Measurements from ENCODE around the gene SRSF2. TPM values are rescaled to one million over a fixed set of nuclear protein-coding genes. Genes with fewer than 3 reads are reported as not detected.

The SRSF2 gene
- total RNA-seq, 4 donors from 2014 or later, result 127 to 753 (median 167) TPM

- intact Hi-C loops (cut with DNase I; ENCODE audit: low total_unique reads), result no loop called here
- no peak for TF ChIP-seq CTCF (IDR thresholded peaks at IDR 0.05)
- no peak for TF ChIP-seq POLR2A (IDR thresholded peaks at IDR 0.05)
Observed at GRCh38 chr17:76689859-76690258, 47.3 kb downstream of the SRSF2 start.

GRCh38 chr17:76688165-76688622 is 48.9 kb downstream of the SRSF2 start:
- intact Hi-C loops (cut with DNase I; ENCODE audit: low total_unique reads), result no loop called here
- no peak for TF ChIP-seq POLR2A (IDR thresholded peaks at IDR 0.05)
- TF ChIP-seq CTCF (IDR thresholded peaks at IDR 0.05), result peak in 1 of 4 experiments; percentile 35
- Histone ChIP-seq H3K9me3 (no peaks in the 10 kb centered on the region), H3K4me3 (no peak overlapping the region), H3K36me3 (no peaks in the 10 kb centered on the region), H3K27me3 (no peaks in the 10 kb centered on the region), H3K4me1 (peaks cover 11 to 25% of the 10 kb centered on the region in 2 donors), H3K27ac (peak overlapping the region; percentile 83 to 90)
- DNase-seq, result peak in 1 of 2 donors; percentile 49

More at GRCh38 chr17:76689859-76690258, 47.3 kb downstream of the SRSF2 start:
- no peak for DNase-seq
- Histone ChIP-seq H3K27ac (peak overlapping the region; percentile 83 to 90), H3K4me1 (peaks cover 7 to 23% of the 10 kb centered on the region in 2 donors), H3K9me3 (no peaks in the 10 kb centered on the region), H3K36me3 (no peaks in the 10 kb centered on the region), H3K4me3 (no peak overlapping the region), H3K27me3 (no peaks in the 10 kb centered on the region)

- TF ChIP-seq CTCF (IDR thresholded peaks at IDR 0.05) (no peak), POLR2A (IDR thresholded peaks at IDR 0.05) (no peak)
- H3K4me1 ChIP-seq, result peaks cover 18 to 25% of the 10 kb centered on the region in 2 donors
- peak; percentile 78 to 83 for DNase-seq
- peak overlapping the region; percentile 83 to 90 for H3K27ac ChIP-seq
- no peaks in the 10 kb centered on the region for H3K27me3 ChIP-seq
- H3K4me3 ChIP-seq, result no peak overlapping the region
- no peaks in the 10 kb centered on the region for H3K36me3 ChIP-seq
- no peaks in the 10 kb centered on the region for H3K9me3 ChIP-seq
- intact Hi-C loops (cut with DNase I; ENCODE audit: low total_unique reads), result no loop called here
Observed at GRCh38 chr17:76687298-76688164, 49.6 kb downstream of the SRSF2 start.

- Histone ChIP-seq H3K4me3 (no peak overlapping the region), H3K27ac (peak overlapping the region; percentile 83 to 90), H3K36me3 (no peaks in the 10 kb centered on the region), H3K27me3 (no peaks in the 10 kb centered on the region), H3K9me3 (no peaks in the 10 kb centered on the region), H3K4me1 (peaks cover 19 to 30% of the 10 kb centered on the region in 2 donors)
- intact Hi-C loops (cut with DNase I; ENCODE audit: low total_unique reads), result no loop called here
- DNase-seq, result no peak
- TF ChIP-seq CTCF (IDR thresholded peaks at IDR 0.05), result no peak
- TF ChIP-seq POLR2A (IDR thresholded peaks at IDR 0.05), result no peak
Observed at GRCh38 chr17:76686538-76687297, 50.4 kb downstream of the SRSF2 start.

Measured in uterus (tissue), 4 donors.